SU-DHL-6 (cell line): ENCODE results near the gene MAPT.

ENCODE experiments used
- H2AFZ ChIP-seq: fragments of 200-600 bp; sonication (generic); 2 replicates; pipeline ENCODE4 v1.6.1; 2014; ENCODE audit warnings: low read depth, mild to moderate bottlenecking, moderate library complexity, mixed read lengths, antibody characterized with exemption, low read length; ENCODE audit not compliant: severe bottlenecking
- H3F3A ChIP-seq: fragments of 200-600 bp; shearing (Covaris generic); 2 replicates; pipeline ENCODE4 v1.6.0; 2016; ENCODE audit warnings: antibody characterized with exemption, mild to moderate bottlenecking; ENCODE audit not compliant: insufficient read depth
- H3K27ac ChIP-seq: fragments of 200-600 bp; sonication (generic); 2 replicates; pipeline ENCODE4 v1.5.1; 2016; ENCODE audit warnings: low read depth, mild to moderate bottlenecking, low read length, moderate library complexity, mixed read lengths
- H3K27me3 ChIP-seq: fragments of 200-600 bp; sonication (generic), shearing (Covaris generic); 2 replicates; pipeline ENCODE4 v1.6.0; 2014; ENCODE audit warnings: mild to moderate bottlenecking, low read length
- H3K36me3 ChIP-seq: fragments of 200-600 bp; sonication (generic); 2 replicates; pipeline ENCODE4 v1.6.1; 2014; ENCODE audit warnings: mild to moderate bottlenecking, low read length, mixed read lengths
- H3K4me2 ChIP-seq: fragments of 300-600, 200-600 bp; shearing (Covaris generic), sonication (generic); 2 replicates; pipeline ENCODE4 v1.6.0; 2014; ENCODE audit warnings: low read length, low read depth, mild to moderate bottlenecking; ENCODE audit not compliant: poor library complexity, severe bottlenecking
- H3K4me3 ChIP-seq: fragments of 200-600 bp; sonication (generic); 2 replicates; pipeline ENCODE4 v1.5.1; 2014; ENCODE audit warnings: antibody characterized with exemption, low read length, mild to moderate bottlenecking, mixed read lengths; ENCODE audit not compliant: insufficient read depth, poor library complexity, severe bottlenecking
- H3K79me2 ChIP-seq: fragments of 200-600 bp; sonication (generic); 2 replicates; pipeline ENCODE4 v1.6.1; 2014; ENCODE audit warnings: mild to moderate bottlenecking, low read length, moderate library complexity; ENCODE audit not compliant: insufficient read depth
- H3K9ac ChIP-seq: fragments of 200-600 bp; sonication (generic); 2 replicates; pipeline ENCODE4 v1.7.0; 2014; ENCODE audit warnings: mild to moderate bottlenecking, low read length
- H3K9me2 ChIP-seq: fragments of 200-600 bp; sonication (generic); replicated peaks from 2 replicates; pipeline ENCODE4 v1.6.1; 2014; ENCODE audit warnings: low read length; ENCODE audit not compliant: insufficient read depth
- H3K9me3 ChIP-seq: fragments of 200-600 bp; sonication (generic); 2 replicates; pipeline ENCODE4 v1.6.1; 2014; ENCODE audit warnings: low read length, mixed read lengths; ENCODE audit not compliant: insufficient read depth
- H4K20me1 ChIP-seq: fragments of 200-600 bp; sonication (generic); 2 replicates; pipeline ENCODE4 v1.6.1; 2014; ENCODE audit warnings: low read depth, mild to moderate bottlenecking, antibody characterized with exemption, low read length, moderate library complexity, mixed read lengths
- CTCF ChIP-seq: fragments of 200-600 bp; sonication (generic); IDR thresholded peaks from one replicate; pipeline ENCODE4 v1.5.1; 2017; ENCODE audit warnings: antibody characterized with exemption, mild to moderate bottlenecking, low read length, moderate library complexity; ENCODE audit not compliant: insufficient read depth, poor library complexity, severe bottlenecking
- EZH2phosphoT487 ChIP-seq: fragments of 200-600 bp; sonication (generic), shearing (Covaris generic); conservative IDR thresholded peaks from 2 replicates; pipeline ENCODE4 v1.6.1; 2018; ENCODE audit warnings: mild to moderate bottlenecking, antibody characterized with exemption, low read length, moderate library complexity, mixed read lengths

MAPT gene

DNA sequence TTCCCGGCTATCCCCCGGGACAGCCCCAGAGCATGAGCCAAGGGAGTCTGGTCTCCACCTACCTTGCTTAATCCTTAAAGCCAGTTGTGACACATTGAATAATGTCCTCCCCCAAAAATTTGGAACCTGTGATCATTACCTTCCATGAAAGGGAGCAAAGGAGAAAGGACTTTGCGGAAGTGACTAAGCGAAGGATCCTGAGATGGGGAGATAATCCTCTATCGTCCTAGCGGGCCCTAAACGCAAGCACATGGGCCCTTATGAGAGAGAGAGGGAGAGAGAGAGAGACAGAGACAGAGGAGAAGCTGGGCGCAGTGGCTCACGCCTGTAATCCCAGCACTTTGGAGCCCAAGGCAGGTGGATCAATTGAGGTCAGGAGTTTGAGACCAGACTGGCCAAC lies 40.1 kb upstream of the MAPT start:
- H3K9me2 ChIP-seq: no peaks in the 10 kb centered on the region
- no peaks in the 10 kb centered on the region for H3K9me3 ChIP-seq
- no peak overlapping the region for H2AFZ ChIP-seq
- no peak overlapping the region for H3K4me3 ChIP-seq
- no peak for TF ChIP-seq CTCF
- TF ChIP-seq EZH2phosphoT487: no peak
- no peaks in the 10 kb centered on the region for H3K36me3 ChIP-seq
- H3K9ac ChIP-seq: no peak overlapping the region
- H3K79me2 ChIP-seq: no peaks in the 10 kb centered on the region
- H3F3A ChIP-seq: no peaks in the 10 kb centered on the region
- no peaks in the 10 kb centered on the region for H3K27me3 ChIP-seq
- no peak overlapping the region for H3K4me2 ChIP-seq
- H4K20me1 ChIP-seq: no peaks in the 10 kb centered on the region
- H3K27ac ChIP-seq: no peak overlapping the region

- Histone ChIP-seq H4K20me1 (no peaks in the 10 kb centered on the region), H3F3A (no peaks in the 10 kb centered on the region), H3K36me3 (no peaks in the 10 kb centered on the region), H3K9me3 (no peaks in the 10 kb centered on the region), H3K9ac (no peak overlapping the region), H3K27ac (no peak overlapping the region), H3K9me2 (no peaks in the 10 kb centered on the region), H2AFZ (no peak overlapping the region), H3K4me3 (no peak overlapping the region), H3K27me3 (no peaks in the 10 kb centered on the region), H3K4me2 (no peak overlapping the region), H3K79me2 (no peaks in the 10 kb centered on the region)
- TF ChIP-seq CTCF (no peak), EZH2phosphoT487 (no peak)
Measured at GRCh38 chr17:45855691-45856336, 38.5 kb upstream of the MAPT start.

DNA sequence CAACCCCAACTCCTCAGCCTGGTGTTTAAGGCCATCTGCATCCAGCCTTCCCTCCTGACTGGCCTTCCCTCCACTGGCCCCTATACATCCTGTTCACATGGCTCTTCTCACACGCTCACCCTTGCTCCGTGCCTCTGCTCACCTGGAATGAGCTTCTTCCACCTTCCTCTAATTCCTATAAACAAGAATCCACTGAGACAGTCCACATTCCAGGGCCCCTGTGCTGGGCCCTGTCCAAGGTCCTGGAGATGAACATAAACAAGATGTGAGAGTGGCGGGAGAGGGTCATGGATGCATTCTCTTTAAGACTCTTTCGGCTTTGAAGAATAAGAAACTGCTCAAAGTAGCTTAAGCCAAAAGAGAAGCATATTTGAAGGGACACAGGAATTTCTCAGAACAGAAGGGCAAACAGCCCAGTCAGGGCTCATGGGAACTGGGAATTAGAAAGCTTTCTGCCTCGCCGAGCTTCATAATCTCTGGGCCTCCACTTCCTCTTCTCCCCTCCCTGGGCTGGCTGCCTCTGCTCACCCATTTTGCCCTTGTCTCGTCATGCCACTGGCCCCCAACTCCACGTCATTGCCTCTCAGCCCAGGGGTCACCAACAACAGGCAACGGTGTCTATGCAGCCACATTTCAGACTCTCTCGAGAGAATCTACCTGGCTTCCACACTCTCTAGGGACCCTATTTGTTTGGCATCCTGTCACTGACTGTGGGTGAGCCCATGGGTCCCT lies 36.2 kb upstream of the MAPT start:
- H3K9me3 ChIP-seq: no peaks in the 10 kb centered on the region
- no peak overlapping the region for H3K4me3 ChIP-seq
- H3K9ac ChIP-seq: no peak overlapping the region
- H3K27me3 ChIP-seq: no peaks in the 10 kb centered on the region
- no peaks in the 10 kb centered on the region for H3K36me3 ChIP-seq
- no peak overlapping the region for H3K27ac ChIP-seq
- no peaks in the 10 kb centered on the region for H3F3A ChIP-seq
- H3K9me2 ChIP-seq: no peaks in the 10 kb centered on the region
- no peaks in the 10 kb centered on the region for H4K20me1 ChIP-seq
- H2AFZ ChIP-seq: no peak overlapping the region
- TF ChIP-seq CTCF (no peak), EZH2phosphoT487 (no peak)
- H3K4me2 ChIP-seq: no peak overlapping the region
- H3K79me2 ChIP-seq: no peaks in the 10 kb centered on the region
